Osteocyte (in vitro differentiated cells): ENCODE results near the gene C3orf70. TPM values are rescaled to one million over a fixed set of nuclear protein-coding genes. Genes with fewer than 3 reads are reported as not detected.

Source experiments
- DNase-seq: peaks from one replicate; pipeline ENCODE4 v3.0.0; 2021; ENCODE audit warnings: mixed read lengths; ENCODE audit not compliant: unreplicated experiment; ENCODE audit errors: extremely low spot score
- H3K27ac Mint-ChIP-seq: one replicate; pipeline ENCODE4 v1.8.0; 2021; ENCODE audit warnings: mild to moderate bottlenecking, mixed read lengths; ENCODE audit not compliant: unreplicated experiment
- H3K27me3 Mint-ChIP-seq: one replicate; pipeline ENCODE4 v1.8.0; 2021; ENCODE audit warnings: mixed read lengths; ENCODE audit not compliant: unreplicated experiment
- H3K36me3 Mint-ChIP-seq: one replicate; pipeline ENCODE4 v1.8.0; 2021; ENCODE audit warnings: mixed read lengths; ENCODE audit not compliant: unreplicated experiment
- H3K4me1 Mint-ChIP-seq: one replicate; pipeline ENCODE4 v1.8.0; 2021; ENCODE audit warnings: mixed read lengths; ENCODE audit not compliant: unreplicated experiment
- H3K4me3 Mint-ChIP-seq: one replicate; pipeline ENCODE4 v1.8.0; 2021; ENCODE audit warnings: mild to moderate bottlenecking, moderate library complexity, mixed read lengths; ENCODE audit not compliant: unreplicated experiment
- H3K9me3 Mint-ChIP-seq: one replicate; pipeline ENCODE4 v1.8.0; 2021; ENCODE audit warnings: mixed read lengths; ENCODE audit not compliant: unreplicated experiment
- total RNA-seq: library from RNA; stranded (reverse); gene quantifications from 2 replicates; pipeline ENCODE4 v1.2.1, GENCODE V29; 2021
- TF ChIP-seq, protein P1 (sequence below): fragments of 200-600 bp; sonication (generic); IDR thresholded peaks from 2 replicates; pipeline ENCODE4 v1.5.0; 2021; ENCODE audit warnings: antibody characterized with exemption, mild to moderate bottlenecking, moderate library complexity

Gene C3orf70
- total RNA-seq, 1 donor from 2014 or later = 4.8 TPM

DNA sequence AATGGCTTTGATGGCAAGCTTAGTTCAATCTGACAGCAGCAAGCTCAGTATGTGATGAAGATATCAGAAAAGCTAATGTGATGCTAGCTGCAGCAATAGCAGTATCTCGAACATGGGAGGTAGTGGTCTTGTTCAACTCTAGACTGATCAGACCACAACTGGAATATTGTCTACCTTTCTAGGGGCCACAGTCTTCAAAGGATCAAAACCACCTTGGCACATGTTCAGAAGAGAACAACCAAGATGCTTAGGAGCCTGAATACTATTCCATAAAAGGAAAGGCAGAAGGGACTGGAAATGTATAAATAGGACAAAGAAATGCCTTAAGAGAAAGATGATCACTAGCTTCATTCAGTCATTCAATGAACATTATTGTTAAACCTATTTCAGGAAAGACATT is 2.3 kb downstream of the C3orf70 start:
- H3K4me3 Mint-ChIP-seq = no peak overlapping the region
- H3K27me3 Mint-ChIP-seq = peaks cover 4% of the 10 kb centered on the region
- no peaks in the 10 kb centered on the region for H3K9me3 Mint-ChIP-seq
- no peak for DNase-seq
- H3K36me3 Mint-ChIP-seq = no peaks in the 10 kb centered on the region
- peaks cover 14% of the 10 kb centered on the region for H3K4me1 Mint-ChIP-seq
- no peak overlapping the region for H3K27ac Mint-ChIP-seq
- TF ChIP-seq, protein P1, sequence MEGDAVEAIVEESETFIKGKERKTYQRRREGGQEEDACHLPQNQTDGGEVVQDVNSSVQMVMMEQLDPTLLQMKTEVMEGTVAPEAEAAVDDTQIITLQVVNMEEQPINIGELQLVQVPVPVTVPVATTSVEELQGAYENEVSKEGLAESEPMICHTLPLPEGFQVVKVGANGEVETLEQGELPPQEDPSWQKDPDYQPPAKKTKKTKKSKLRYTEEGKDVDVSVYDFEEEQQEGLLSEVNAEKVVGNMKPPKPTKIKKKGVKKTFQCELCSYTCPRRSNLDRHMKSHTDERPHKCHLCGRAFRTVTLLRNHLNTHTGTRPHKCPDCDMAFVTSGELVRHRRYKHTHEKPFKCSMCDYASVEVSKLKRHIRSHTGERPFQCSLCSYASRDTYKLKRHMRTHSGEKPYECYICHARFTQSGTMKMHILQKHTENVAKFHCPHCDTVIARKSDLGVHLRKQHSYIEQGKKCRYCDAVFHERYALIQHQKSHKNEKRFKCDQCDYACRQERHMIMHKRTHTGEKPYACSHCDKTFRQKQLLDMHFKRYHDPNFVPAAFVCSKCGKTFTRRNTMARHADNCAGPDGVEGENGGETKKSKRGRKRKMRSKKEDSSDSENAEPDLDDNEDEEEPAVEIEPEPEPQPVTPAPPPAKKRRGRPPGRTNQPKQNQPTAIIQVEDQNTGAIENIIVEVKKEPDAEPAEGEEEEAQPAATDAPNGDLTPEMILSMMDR = no peak

DNA sequence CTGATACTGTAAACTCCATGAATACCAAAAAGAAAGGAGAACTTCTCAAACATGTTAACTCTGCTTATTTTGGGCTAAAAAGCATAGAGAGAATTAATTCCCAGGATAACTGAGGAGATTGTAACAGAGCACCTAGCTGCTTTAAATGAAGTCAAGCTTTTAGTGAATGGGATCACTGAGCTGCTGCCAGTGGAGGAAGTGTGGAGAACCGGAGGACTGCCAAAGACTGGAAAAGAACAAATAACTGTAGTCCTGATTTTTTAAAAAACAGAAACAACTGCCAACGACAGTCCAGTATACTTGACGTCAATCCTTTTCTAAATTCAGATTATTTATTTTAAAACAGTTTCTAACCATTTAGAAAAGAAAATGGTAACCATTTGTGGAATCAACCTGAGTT is 3.3 kb downstream of the C3orf70 start:
- Mint-ChIP-seq H3K27me3 (peaks cover 4% of the 10 kb centered on the region), H3K36me3 (no peaks in the 10 kb centered on the region), H3K9me3 (no peaks in the 10 kb centered on the region), H3K4me3 (no peak overlapping the region), H3K27ac (no peak overlapping the region), H3K4me1 (peaks cover 14% of the 10 kb centered on the region)
- no peak for DNase-seq
- TF ChIP-seq, protein P1 = no peak

DNA sequence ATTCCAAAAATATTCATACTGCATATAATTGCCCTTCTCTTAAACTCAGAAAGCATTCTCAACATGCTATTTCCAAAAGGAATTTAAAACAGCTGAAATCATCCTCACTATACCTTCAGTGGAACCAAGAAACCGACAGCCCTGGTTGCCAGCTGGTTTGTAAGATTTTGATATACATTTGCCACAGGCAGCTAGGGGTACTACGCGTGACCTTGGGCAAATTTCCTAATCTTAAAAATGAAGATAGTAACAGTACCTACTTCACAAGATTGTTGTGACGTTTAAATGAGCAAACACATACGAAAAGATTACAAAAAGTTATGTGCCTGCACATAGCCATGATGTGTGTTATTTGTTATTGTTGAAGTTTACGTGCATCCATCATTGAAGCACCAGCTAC is 7.3 kb downstream of the C3orf70 start:
- Mint-ChIP-seq H3K27ac (no peak overlapping the region), H3K36me3 (no peaks in the 10 kb centered on the region), H3K27me3 (no peaks in the 10 kb centered on the region), H3K4me3 (no peak overlapping the region), H3K4me1 (no peaks in the 10 kb centered on the region), H3K9me3 (no peaks in the 10 kb centered on the region)
- TF ChIP-seq, protein P1 = no peak
- DNase-seq = no peak

DNA sequence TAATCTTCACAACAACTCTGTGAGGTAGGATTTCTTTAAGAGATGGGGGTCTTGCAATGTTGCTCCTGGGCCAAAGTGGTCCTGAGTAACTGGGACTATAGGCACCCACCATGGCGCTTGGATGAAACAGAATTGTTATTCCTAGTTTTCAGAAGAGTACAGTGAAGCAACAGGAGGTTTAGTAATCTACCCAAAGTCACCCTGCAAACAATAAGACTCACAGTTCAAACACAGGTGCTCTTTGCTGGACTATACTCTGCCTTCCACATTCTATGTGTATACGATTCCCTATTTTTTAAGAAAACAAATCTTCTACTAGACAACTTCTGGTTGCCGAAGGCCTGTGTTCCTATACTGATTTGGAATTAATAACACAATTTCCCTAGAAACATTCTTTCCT is 8.1 kb downstream of the C3orf70 start:
- Mint-ChIP-seq H3K4me3 (no peak overlapping the region), H3K27ac (no peak overlapping the region), H3K4me1 (no peaks in the 10 kb centered on the region), H3K9me3 (no peaks in the 10 kb centered on the region), H3K27me3 (no peaks in the 10 kb centered on the region), H3K36me3 (no peaks in the 10 kb centered on the region)
- no peak for DNase-seq
- TF ChIP-seq, protein P1 = no peak

DNA sequence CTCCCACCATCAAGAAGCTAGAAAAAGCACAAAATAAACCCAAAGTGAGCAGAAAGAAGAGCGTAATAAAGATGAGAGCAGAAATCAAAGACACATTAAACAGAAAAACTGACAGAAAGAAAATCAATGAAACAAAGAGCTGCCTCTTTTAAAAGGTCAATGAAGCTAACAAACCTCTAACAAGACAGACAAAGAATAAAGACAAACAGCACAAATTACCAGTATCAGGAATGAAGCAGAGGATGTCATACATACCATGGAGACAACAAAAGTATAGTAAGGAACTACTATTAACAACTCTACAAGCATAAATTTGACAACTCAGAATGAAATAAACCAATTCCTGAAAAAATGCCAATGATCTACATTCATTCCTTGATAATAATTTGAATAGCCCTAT is 15.0 kb downstream of the C3orf70 start:
- peaks cover 2% of the 10 kb centered on the region for H3K36me3 Mint-ChIP-seq

More for the DNA sequence above, 15.0 kb downstream of the C3orf70 start:
- no peaks in the 10 kb centered on the region for H3K9me3 Mint-ChIP-seq
- no peak for DNase-seq
- no peaks in the 10 kb centered on the region for H3K27me3 Mint-ChIP-seq
- TF ChIP-seq, protein P1 = no peak
- no peak overlapping the region for H3K4me3 Mint-ChIP-seq
- H3K27ac Mint-ChIP-seq = no peak overlapping the region
- H3K4me1 Mint-ChIP-seq = no peaks in the 10 kb centered on the region
